HepG2 (cell line): ENCODE results near the gene PSMD9. TPM values are rescaled to one million over a fixed set of nuclear protein-coding genes. Genes with fewer than 3 reads are reported as not detected.
A peak's percentile ranks its signal among the peaks of the same experiment; 100 is the strongest.

Experiments used
- ARNT2 ChIP-seq: sonication (generic); formaldehyde crosslinking; IDR thresholded peaks from 2 replicates; pipeline ENCODE4 v1.8.0; 2022; ENCODE audit warnings: mild to moderate bottlenecking, low read depth, missing genetic modification reagents, moderate library complexity
- BHLHE40 ChIP-seq: IDR thresholded peaks from 2 replicates; pipeline ENCODE4 v1.6.1; 2011; ENCODE audit warnings: low read length, improper control_type of control experiment
- ESRRA ChIP-seq: sonication (generic); formaldehyde crosslinking; IDR thresholded peaks from 2 replicates; pipeline ENCODE4 v1.5.1; 2020; ENCODE audit warnings: mild to moderate bottlenecking, low read depth, missing genetic modification reagents
- IRF2 ChIP-seq: IDR thresholded peaks from 2 replicates; pipeline ENCODE4 v1.6.1; 2018; ENCODE audit warnings: missing genetic modification reagents, missing compliant biosample characterization
- MAFF ChIP-seq: IDR thresholded peaks from 2 replicates; pipeline ENCODE4 v1.6.1; 2011; ENCODE audit warnings: low read depth, low read length, improper control_type of control experiment
- NFIB ChIP-seq: sonication (generic); formaldehyde crosslinking; IDR thresholded peaks from 2 replicates; pipeline ENCODE4 v1.9.0; 2021; ENCODE audit warnings: missing genetic modification reagents, mild to moderate bottlenecking, borderline replicate concordance
- TMF1 ChIP-seq: sonication (generic); formaldehyde crosslinking; IDR thresholded peaks from 2 replicates; pipeline ENCODE4 v1.8.1; 2022; ENCODE audit warnings: low read depth, missing genetic modification reagents
- ZIK1 ChIP-seq: sonication (generic); formaldehyde crosslinking; IDR thresholded peaks from 2 replicates; pipeline ENCODE4 v1.5.0; 2020; ENCODE audit warnings: mild to moderate bottlenecking, low read depth, missing genetic modification reagents, borderline replicate concordance
- ZNF143 ChIP-seq: sonication (generic); formaldehyde crosslinking; IDR thresholded peaks from 2 replicates; pipeline ENCODE4 v1.4.0; 2020; ENCODE audit warnings: missing genetic modification reagents
- ZNF20 ChIP-seq: sonication (generic); formaldehyde crosslinking; IDR thresholded peaks from 2 replicates; pipeline ENCODE4 v1.4.0; 2020; ENCODE audit warnings: mild to moderate bottlenecking, moderate library complexity, missing genetic modification reagents
- ZNF33B ChIP-seq: sonication (generic); formaldehyde crosslinking; IDR thresholded peaks from 2 replicates; pipeline ENCODE4 v1.5.1; 2020; ENCODE audit warnings: mild to moderate bottlenecking, missing genetic modification reagents
- ZNF382 ChIP-seq: sonication (generic); formaldehyde crosslinking; IDR thresholded peaks from 2 replicates; pipeline ENCODE4 v1.5.0; 2020; ENCODE audit warnings: missing genetic modification reagents, mild to moderate bottlenecking, borderline replicate concordance
- ZNF510 ChIP-seq: sonication (generic); formaldehyde crosslinking; IDR thresholded peaks from 2 replicates; pipeline ENCODE4 v1.4.0; 2020; ENCODE audit warnings: low read depth, mild to moderate bottlenecking, missing genetic modification reagents
- ZNF607 ChIP-seq: sonication (generic); formaldehyde crosslinking; IDR thresholded peaks from 2 replicates; pipeline ENCODE4 v1.5.1; 2020; ENCODE audit warnings: missing genetic modification reagents, mild to moderate bottlenecking, borderline replicate concordance
- ZNF691 ChIP-seq: sonication (generic); formaldehyde crosslinking; IDR thresholded peaks from 2 replicates; pipeline ENCODE4 v1.4.0; 2020; ENCODE audit warnings: missing genetic modification reagents, low read depth, mild to moderate bottlenecking, borderline replicate concordance
- ZNF720 ChIP-seq: sonication (generic); formaldehyde crosslinking; IDR thresholded peaks from 2 replicates; pipeline ENCODE4 v1.4.0; 2020; ENCODE audit warnings: missing genetic modification reagents
- polyA plus RNA-seq, 8 experiments: library from polyadenylated mRNA; depleted of rRNA in 3 of 8; stranded (reverse) in 7 of 8; unstranded in 1 of 8; fragments of >200 nt; fragmentation: Illumina TruSeq in 4 of 8; extraction: Trizol in 4 of 8; gene quantifications; 2 replicates each; pipeline versions ENCODE4 v1.2.1 to v1.2.3, GENCODE V29; 2011 to 2016; ENCODE audit warnings: low read depth in 4 of 8, missing spikeins in 1 of 8, mixed read lengths in 1 of 8; ENCODE audit not compliant: insufficient read depth in 1 of 8
- total RNA-seq, 5 experiments: library from RNA; depleted of rRNA; stranded (reverse); fragments of >200 nt; fragmentation: Illumina TruSeq; extraction: Trizol; gene quantifications; 2 replicates each; pipeline ENCODE4 v1.2.3, GENCODE V29; 2016; ENCODE audit warnings: low read depth in 1 of 5
- TF ChIP-seq, protein P1 (sequence below): IDR thresholded peaks from 2 replicates; pipeline ENCODE4 v1.6.1; 2016; ENCODE audit warnings: low read depth, missing genetic modification reagents, missing compliant biosample characterization
- TF ChIP-seq, protein P2 (sequence below): sonication (generic); formaldehyde crosslinking; IDR thresholded peaks from 2 replicates; pipeline ENCODE4 v1.8.1; 2023; ENCODE audit warnings: mild to moderate bottlenecking, missing genetic modification reagents, borderline replicate concordance
- TF ChIP-seq, protein P3 (sequence below): IDR thresholded peaks from 2 replicates; pipeline ENCODE4 v1.6.1; 2016; ENCODE audit warnings: mild to moderate bottlenecking, missing biosample characterization, missing genetic modification reagents

The PSMD9 gene
- total and polyA plus RNA-seq, 2 of the 13 experiments (the other 11 are each of a cell fraction or from before 2014, with no cell fraction given) = 41.4 to 61.1 TPM

DNA sequence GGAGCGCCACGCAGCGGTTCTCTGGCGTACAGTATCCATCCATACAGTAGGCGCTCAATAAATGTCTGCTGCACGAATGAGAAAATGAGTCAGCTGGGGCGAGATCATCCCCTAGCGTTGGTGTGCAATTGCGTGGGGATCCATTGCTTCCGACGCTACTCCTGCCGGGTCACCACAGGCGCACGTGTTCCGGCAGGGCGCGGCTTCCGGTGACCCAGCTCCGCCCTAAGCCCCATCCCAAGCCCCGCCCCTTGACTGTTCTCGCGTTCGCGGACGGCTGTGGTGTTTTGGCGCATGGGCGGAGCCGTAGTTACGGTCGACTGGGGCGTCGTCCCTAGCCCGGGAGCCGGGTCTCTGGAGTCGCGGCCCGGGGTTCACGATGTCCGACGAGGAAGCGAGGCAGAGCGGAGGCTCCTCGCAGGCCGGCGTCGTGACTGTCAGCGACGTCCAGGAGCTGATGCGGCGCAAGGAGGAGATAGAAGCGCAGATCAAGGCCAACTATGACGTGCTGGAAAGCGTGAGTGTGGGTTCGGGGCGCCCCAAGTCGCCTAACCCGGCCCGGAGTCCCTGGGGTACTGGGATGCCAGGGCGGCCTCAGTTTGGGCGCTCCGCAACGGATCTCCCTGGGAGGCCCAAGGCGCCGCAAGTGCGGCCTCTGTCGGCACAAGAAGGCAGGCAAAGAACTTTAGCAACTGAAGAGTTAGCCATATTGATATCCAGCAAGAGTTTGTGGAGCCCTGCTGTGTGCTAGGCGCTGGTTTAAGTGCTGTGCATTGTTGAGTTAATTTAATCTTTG is at the start of gene PSMD9 (continued):
- TF ChIP-seq, protein P1, sequence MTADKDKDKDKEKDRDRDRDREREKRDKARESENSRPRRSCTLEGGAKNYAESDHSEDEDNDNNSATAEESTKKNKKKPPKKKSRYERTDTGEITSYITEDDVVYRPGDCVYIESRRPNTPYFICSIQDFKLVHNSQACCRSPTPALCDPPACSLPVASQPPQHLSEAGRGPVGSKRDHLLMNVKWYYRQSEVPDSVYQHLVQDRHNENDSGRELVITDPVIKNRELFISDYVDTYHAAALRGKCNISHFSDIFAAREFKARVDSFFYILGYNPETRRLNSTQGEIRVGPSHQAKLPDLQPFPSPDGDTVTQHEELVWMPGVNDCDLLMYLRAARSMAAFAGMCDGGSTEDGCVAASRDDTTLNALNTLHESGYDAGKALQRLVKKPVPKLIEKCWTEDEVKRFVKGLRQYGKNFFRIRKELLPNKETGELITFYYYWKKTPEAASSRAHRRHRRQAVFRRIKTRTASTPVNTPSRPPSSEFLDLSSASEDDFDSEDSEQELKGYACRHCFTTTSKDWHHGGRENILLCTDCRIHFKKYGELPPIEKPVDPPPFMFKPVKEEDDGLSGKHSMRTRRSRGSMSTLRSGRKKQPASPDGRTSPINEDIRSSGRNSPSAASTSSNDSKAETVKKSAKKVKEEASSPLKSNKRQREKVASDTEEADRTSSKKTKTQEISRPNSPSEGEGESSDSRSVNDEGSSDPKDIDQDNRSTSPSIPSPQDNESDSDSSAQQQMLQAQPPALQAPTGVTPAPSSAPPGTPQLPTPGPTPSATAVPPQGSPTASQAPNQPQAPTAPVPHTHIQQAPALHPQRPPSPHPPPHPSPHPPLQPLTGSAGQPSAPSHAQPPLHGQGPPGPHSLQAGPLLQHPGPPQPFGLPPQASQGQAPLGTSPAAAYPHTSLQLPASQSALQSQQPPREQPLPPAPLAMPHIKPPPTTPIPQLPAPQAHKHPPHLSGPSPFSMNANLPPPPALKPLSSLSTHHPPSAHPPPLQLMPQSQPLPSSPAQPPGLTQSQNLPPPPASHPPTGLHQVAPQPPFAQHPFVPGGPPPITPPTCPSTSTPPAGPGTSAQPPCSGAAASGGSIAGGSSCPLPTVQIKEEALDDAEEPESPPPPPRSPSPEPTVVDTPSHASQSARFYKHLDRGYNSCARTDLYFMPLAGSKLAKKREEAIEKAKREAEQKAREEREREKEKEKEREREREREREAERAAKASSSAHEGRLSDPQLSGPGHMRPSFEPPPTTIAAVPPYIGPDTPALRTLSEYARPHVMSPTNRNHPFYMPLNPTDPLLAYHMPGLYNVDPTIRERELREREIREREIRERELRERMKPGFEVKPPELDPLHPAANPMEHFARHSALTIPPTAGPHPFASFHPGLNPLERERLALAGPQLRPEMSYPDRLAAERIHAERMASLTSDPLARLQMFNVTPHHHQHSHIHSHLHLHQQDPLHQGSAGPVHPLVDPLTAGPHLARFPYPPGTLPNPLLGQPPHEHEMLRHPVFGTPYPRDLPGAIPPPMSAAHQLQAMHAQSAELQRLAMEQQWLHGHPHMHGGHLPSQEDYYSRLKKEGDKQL (CRISPR knock-in tag) = peak; percentile 37; the same call in 1 of the 2 replicates
- TF ChIP-seq ZNF143 (CRISPR knock-in tag) = peak; percentile 58
- no peak for TF ChIP-seq ZNF20
- TF ChIP-seq, protein P2, sequence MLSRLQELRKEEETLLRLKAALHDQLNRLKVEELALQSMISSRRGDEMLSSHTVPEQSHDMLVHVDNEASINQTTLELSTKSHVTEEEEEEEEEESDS (CRISPR knock-in tag) = peak; percentile 81; the same call in 1 of the 2 replicates
- TF ChIP-seq ARNT2 (CRISPR knock-in tag) = peak; percentile 97
- no peak for TF ChIP-seq ZNF382 (CRISPR knock-in tag)
- peak; percentile 43; the same call in 1 of the 2 replicates for TF ChIP-seq ZNF691
- no peak for TF ChIP-seq ZNF33B (CRISPR knock-in tag)
- TF ChIP-seq ESRRA (CRISPR knock-in tag) = peak; percentile 73
- 0 out of 2 replicates have a peak, but pooled peaks have one; percentile 33 for TF ChIP-seq ZNF720
- TF ChIP-seq TMF1 = peak; percentile 95
- TF ChIP-seq MAFF = no peak
- peak; percentile 96; the same call in 1 of the 2 replicates for TF ChIP-seq ZNF510 (CRISPR knock-in tag)
- TF ChIP-seq NFIB (CRISPR knock-in tag) = no peak
- peak; percentile 98; the same call in 1 of the 2 replicates for TF ChIP-seq ZNF607 (CRISPR knock-in tag)
- peak; percentile 95 for TF ChIP-seq BHLHE40
- peak; percentile 92; the same call in 1 of the 2 replicates for TF ChIP-seq ZIK1 (CRISPR knock-in tag)
- peak; percentile 96 for TF ChIP-seq IRF2 (CRISPR knock-in tag)
- TF ChIP-seq, protein P3, sequence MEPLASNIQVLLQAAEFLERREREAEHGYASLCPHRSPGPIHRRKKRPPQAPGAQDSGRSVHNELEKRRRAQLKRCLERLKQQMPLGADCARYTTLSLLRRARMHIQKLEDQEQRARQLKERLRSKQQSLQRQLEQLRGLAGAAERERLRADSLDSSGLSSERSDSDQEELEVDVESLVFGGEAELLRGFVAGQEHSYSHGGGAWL (CRISPR knock-in tag) = peak; percentile 94
